Measurements from ENCODE around the gene GPR155.
A peak's percentile ranks its signal among the peaks of the same experiment; 100 is the strongest.
"Not testable (repeated sequence)": the region's sequence is repeated elsewhere in the genome, so short reads cannot be mapped to it uniquely, and the experiment has no call there.

GPR155 gene

DNA sequence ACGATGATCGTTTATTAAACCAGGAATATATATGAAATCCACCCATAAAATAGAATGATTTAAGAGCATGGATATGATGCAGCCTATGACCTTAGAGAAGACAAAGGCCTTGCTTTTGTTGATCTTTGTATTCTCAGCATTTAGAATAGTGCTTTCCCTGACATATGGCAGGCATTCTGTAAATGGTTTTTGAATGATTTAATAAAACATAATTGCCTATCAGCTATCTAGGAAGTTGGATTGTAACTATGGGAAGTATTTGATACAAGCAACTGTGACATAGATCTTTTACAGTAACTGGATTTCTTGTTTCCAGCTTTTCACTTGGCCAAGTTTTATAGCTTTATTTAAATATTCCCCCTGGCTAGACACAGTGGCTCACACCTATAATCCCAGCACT lies 5.1 kb upstream of the GPR155 start:
- DNase-seq: no peak

GRCh38 chr2:174490051-174490450 lies 3.2 kb upstream of the GPR155 start:
- DNase-seq: peak in 2 of 5 experiments; percentile 15 to 72

DNA sequence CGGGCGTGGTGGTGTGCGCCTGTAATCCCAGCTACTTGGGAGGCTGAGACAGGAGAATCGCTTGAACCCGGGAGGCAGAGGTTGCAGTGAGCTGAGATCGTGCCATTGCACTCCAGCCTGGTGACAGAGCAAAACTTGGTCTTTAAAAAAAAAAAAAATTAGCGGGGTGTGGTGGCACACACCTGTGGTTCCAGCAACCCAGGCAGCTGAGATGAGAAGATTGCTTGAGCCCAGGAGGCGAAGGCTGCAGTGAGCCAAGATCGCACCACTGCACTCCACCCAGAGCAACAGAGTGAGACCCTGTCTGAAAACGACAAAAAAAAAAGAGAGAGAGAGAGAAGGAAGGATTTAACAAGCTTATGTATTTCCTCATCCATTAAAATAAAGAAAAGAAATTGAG lies 2.7 kb upstream of the GPR155 start:
- DNase-seq: peak in 3 of 5 experiments; percentile 19 to 84 (median 49)

GRCh38 chr2:174487820-174488162 lies 962 bp upstream of the GPR155 start:
- no peak for DNase-seq

DNA sequence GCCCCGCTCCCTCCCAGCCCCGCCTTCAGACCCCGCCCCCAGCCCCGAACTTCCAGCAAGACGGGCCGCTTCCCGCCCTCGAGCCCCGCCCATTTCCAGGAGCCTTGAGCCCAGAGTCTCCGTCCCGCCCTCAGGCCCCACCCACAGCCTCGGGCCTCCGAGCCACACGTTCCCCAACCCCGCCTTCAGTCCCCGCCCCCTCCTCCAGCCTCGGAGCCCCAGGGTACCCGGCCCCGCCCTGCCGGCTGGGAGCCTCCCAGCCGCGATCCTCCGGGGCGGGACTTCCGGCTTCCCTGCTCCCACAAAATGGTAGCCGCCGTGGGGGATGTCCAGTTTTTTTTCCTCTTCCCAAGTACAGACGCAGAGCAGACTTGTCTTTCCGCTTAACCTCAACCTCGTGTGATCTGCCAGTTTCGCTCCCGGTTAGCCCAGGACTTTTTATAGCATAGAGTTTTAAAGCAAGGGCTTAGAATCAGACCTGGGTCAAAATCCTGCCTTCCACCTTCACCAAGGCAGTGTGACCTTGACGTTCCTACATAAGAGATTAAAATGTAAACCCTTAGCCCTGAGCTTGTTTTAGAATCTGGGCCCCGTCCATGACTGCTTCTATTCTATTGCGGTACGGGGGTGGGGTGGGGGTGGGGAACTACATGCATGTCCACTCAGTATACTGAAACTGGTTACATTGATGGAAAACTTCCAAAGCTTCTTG lies 435 bp upstream of the GPR155 start:
- DNase-seq: peak; percentile 78 to 97 (median 94)

DNA sequence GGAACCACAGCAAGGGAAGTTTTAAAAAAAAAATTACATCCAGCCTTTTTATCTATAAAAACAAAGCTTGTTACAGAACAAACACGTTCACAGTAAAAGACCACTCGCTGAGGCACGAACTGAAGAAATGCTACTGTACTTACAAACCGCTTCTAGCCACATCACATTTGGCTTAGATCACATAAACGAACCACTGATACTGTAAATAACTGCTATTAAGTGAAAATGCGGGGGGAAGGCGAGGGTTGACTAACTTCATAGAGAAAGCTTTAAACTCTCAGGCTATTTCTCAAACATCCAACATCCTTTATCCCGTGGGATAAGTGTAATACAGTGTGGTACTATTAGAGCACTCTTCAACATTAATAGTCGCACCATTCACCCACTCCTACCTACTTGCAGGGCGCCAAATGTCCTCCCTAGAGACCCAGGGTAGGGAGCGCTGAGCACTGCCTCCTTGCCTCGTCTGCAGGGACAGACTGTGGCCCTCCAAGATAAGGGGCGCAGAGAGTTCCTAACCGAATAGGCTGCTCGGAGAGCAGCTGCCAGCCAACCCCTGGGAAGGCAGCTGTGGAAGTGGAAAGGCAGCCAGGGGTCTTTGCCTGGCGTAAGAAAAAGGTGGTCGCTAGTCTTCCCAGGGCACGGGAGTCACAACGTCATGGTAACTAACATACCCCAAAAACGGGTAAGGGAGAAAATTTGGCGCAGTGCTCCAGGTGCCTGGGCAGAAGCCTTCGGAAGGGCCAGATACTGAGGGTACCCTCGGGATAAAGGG lies 854 bp downstream of the GPR155 start:
- DNase-seq: peak in 2 of 5 experiments; percentile 18 to 30

GRCh38 chr2:174485045-174485444 lies 1.8 kb downstream of the GPR155 start:
- DNase-seq: not testable (repeated sequence)

DNA sequence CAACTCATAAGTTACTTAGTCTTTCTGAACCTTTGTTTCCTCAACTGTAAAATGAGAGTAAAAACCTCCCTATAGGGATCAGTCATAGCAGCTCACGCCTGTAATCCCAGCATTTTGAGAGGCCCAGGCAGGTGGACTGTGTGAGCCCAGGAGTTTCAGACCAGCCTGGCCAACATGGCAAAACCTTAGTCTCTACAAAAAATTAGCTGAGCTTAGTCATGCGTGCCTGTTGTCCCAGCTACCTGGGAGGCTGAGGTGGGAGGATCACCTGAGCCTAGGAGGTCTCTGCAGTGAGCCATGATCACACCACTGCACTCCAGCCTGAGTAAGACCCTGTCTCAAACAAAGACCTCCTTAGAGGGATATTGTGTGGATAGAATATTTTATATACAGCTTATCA lies 2.3 kb downstream of the GPR155 start:
- no peak for DNase-seq

DNA sequence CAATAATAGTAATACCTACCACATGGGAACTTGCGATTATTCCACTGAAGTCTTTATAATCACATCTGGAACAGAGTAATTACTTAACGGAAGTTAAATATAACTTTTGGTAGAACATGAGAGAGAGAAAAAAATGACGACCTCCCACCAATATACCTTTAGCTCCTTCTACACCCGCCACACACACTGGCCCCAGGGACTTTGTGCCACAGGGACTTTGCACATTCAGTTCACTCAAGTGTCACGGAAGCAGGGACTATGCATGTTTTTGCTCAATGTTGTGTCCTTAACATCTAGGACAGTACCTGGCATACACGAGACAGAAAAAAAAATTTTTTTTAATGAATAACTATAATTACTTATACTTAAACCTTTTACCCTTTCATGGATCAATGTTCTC lies 4.0 kb downstream of the GPR155 start:
- DNase-seq: no peak

GRCh38 chr2:174477759-174478158 lies 9.1 kb downstream of the GPR155 start:
- no peak for DNase-seq

DNA sequence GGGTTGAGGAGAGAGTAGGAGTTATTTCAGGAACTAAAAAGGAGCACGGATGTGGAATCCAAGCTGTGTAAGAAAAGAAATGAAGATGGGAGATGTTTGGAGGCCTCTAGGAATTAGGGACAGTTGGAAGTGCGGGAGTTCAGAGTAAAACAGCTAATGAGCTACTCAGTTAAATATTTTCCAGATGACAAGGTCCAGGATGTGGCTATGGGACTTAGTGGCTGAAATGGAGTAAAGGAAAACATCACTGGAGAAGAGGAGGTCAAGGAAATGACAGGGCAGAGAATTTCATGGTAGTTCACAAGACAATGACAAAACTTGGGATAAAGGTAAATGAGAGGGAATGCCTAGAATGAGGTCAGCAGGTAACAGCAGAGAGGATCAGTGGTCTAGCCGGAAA lies 13.0 kb downstream of the GPR155 start:
- no peak for DNase-seq

GRCh38 chr2:174465327-174465726 lies 21.5 kb downstream of the GPR155 start:
- no peak for DNase-seq

- DNase-seq: no peak
These were observed 25.6 kb downstream of the GPR155 start for GRCh38 chr2:174461221-174461620.

GRCh38 chr2:174454566-174454965 lies 32.3 kb downstream of the GPR155 start:
- DNase-seq: no peak

DNA sequence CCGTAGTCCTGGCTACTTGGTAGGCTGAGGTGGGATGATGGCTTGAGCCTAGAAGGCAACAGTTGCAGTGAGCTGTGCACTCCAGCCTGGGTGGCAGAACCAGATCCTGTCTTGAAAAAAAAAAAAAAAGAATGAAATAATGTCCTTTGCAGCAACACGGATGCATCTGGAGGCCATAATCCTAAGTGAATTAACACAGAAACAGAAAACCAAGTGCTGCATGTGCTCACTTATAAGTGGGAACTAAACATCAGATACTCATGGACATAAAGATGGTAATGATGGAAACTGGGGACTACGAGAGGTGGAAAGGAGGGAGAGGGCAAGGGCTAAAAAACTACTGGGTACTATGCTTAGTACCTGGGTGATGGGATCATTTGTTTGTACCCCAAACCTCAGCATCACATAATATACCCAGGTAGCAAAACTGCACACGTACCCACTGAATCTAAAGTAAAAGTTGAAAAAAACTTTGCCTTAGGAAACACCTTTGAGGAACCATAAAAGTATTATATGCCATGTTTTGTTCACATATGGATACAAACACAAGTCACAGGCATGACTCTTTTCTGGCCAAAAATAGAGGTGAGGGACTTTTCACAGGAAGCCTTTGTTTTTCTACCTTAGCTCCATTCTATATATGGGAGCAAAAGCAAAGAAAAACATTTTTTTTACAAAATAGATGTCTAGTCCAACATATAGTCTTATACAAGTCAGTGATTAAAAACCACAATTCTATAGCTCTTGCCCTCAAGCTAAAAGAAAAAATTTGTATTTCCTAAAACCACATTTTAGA lies 36.6 kb downstream of the GPR155 start:
- no peak for DNase-seq

GRCh38 chr2:174449033-174449432 lies 37.8 kb downstream of the GPR155 start:
- DNase-seq: no peak

DNA sequence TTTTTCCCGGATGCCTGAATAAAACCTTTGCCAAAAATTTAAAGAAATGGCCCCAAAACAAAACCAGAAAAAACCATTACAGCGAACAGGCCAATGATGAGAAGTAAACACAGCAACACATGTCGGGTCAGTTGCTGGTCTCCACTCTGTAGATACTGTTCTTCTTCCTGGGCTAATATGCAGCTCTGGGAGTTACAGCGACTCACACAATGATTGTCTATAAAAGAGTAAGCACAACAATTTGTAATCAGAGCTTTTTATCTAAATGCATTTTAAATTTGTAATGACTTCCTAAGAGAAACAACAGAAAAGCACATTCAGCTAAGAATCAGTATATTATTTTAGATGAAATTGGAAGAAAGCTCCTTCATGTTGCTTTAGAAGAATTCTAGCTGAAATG lies 40.3 kb downstream of the GPR155 start:
- no peak for DNase-seq

DNA sequence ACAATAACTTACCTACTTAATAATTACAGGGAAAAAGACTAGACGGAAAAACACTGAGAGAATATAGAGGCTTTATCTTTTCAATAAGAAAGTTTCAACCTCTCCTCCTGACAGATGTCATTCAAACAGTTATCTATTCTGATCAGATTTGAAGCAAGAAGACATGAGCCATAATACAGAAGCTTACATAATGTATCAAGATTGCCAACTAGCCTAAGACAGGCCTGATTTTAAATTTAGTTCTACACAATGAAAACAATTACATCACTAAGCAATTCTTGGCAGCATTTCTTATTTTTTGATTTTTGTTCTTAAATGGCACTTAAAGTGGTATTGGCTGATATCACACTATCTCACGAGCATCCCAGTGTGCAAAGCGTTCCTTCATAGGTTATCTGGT lies 41.6 kb downstream of the GPR155 start:
- no peak for DNase-seq

DNA sequence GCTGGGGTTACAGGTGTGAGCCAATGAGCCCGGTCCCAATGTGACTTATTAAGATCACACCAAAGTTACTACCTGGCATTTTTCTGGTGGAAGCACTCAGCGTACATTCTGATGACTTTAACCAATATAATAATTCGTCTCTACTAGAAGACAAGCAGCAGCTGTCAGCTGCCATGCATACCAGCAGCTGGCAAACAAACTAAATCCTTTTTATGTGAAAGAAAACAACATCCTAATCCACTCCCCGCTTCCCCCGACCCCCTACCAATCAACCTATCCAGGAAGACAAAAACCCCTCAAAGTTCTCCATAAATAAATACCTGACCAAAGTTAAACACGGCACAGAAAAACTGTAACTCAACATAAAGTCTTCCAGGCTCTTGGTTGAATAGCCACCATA lies 42.1 kb downstream of the GPR155 start:
- no peak for DNase-seq

DNA sequence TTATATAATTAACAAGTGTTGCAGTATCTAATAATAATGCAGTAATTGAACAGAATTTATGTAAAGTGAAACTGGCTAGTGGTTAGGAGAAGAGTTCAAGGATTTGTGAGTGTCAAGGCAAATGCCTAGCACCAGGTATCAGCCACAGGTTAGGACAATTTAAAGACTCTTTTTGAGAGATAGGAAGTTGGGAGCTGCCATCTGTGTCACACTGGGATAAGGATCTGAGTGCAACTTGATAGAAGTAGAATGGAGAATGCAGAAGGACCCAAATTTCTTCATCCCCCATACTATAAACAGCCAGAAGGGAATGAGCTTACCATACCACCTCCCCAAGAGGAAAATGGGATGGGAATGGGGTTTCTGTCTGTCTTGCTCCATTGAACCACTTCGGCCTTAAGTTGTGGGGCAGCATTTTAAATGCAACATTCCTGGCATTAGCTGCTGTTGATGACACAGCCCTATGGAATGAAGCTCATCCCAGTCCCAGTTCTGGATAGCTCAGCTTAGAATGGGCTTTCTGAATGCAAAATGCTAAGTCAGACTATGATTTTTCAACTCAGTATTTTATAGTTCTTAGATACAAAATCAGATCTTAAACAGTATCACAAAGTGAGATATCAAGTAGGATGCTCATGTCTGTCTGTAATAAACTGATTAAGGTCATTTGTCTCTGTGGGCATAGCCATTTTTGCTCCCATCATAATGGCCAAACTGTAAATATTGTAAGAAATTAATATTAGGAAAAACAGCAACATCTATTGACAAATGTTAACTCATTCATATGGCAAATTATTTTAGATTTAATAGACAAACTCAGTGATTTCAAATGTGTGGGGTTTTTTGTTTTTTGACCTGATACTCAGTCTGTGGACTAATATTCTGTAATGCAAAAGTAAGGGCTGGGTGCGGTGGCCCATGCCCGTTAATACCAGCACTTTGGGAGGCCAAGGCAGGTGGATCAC lies 44.0 kb downstream of the GPR155 start:
- no peak for DNase-seq

- DNase-seq: no peak
These were observed 46.9 kb downstream of the GPR155 start for GRCh38 chr2:174439950-174440349.

DNA sequence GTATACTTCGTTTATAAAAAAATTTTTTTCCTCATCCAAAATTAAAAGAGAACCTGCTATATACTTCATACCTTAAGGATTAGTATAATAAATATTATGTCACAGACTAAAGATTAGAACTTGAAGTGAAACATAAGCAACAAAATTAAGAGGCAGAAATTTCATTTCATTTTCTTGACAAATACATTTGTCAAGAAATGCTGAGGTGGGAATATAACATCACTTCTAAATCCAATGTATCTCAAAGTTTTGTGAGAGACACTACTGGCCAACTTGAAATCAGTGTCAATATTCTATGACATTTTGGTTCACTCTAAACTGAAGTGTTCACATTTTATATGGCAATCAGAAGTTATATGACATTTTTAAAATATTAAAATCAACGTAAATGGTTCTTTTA lies 47.5 kb downstream of the GPR155 start:
- DNase-seq: no peak
